LNCaP clone FGC (cell line): Measurements from ENCODE around the gene MAPK9.

Experiments
- DNase-seq: peaks from one replicate; pipeline ENCODE4 v3.0.0-alpha.2; 2011; ENCODE audit warnings: low read depth
- H3K4me3 ChIP-seq: 2 replicates; pipeline ENCODE4 v1.5.1; 2011; ENCODE audit warnings: mild to moderate bottlenecking, low read depth, low read length, control low read depth
- CTCF ChIP-seq: IDR thresholded peaks from 2 replicates; pipeline ENCODE4 v1.5.1; 2012; ENCODE audit warnings: mild to moderate bottlenecking; ENCODE audit not compliant: control insufficient read depth, insufficient read depth; ENCODE audit errors: extremely low read depth

Gene MAPK9

GRCh38 chr5:180313677-180314505, 22.0 kb upstream of the MAPK9 start:
- DNase-seq = no peak
- TF ChIP-seq CTCF = no peak
- H3K4me3 ChIP-seq = no peak overlapping the region

- H3K4me3 ChIP-seq = no peak overlapping the region
- no peak for DNase-seq
- no peak for TF ChIP-seq CTCF
These were observed 19.3 kb upstream of the MAPK9 start for GRCh38 chr5:180311216-180311615.

GRCh38 chr5:180306796-180307195, 14.9 kb upstream of the MAPK9 start:
- DNase-seq = no peak
- H3K4me3 ChIP-seq = no peak overlapping the region
- no peak for TF ChIP-seq CTCF

GRCh38 chr5:180305481-180305880, 13.6 kb upstream of the MAPK9 start:
- H3K4me3 ChIP-seq = no peak overlapping the region
- DNase-seq = no peak
- TF ChIP-seq CTCF = no peak

GRCh38 chr5:180304431-180305375, 12.8 kb upstream of the MAPK9 start:
- no peak for TF ChIP-seq CTCF
- no peak overlapping the region for H3K4me3 ChIP-seq
- no peak for DNase-seq

DNA sequence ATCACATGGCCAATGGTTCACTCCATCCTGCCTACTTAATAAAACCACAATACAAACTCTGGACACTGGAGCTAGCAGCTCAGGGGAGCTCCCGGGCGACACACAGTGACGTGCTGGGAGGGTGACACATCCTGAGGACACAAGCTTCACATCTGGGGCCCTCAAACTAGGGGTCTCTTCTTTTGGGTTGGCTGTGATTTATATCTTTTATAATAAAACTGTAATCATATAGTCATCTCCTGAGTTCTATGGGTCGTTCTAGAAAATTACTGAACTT, 12.1 kb upstream of the MAPK9 start:
- DNase-seq = no peak
- TF ChIP-seq CTCF = no peak
- no peak overlapping the region for H3K4me3 ChIP-seq
